NCI-H1930 (cell line): ENCODE results near the gene EPHA3.

ENCODE experiments used
- DNase-seq, 2 experiments: peaks; one replicate each; lab custom pipeline; 2025; lab: John Stamatoyannopoulos, UW

Gene EPHA3

GRCh38 chr3:89447243-89447642 lies 339.8 kb downstream of the EPHA3 start:
- DNase-seq, result no peak

- DNase-seq, result no peak
Measured at GRCh38 chr3:89449086-89449485, 341.7 kb downstream of the EPHA3 start.

- no peak for DNase-seq
Measured at GRCh38 chr3:89452066-89452465, 344.6 kb downstream of the EPHA3 start.

- DNase-seq, result no peak
Measured at GRCh38 chr3:89455240-89455639, 347.8 kb downstream of the EPHA3 start.

GRCh38 chr3:89467898-89468363 lies 360.5 kb downstream of the EPHA3 start:
- DNase-seq, result no peak

GRCh38 chr3:89472101-89472500 lies 364.7 kb downstream of the EPHA3 start:
- no peak for DNase-seq

- no peak for DNase-seq
Measured at GRCh38 chr3:89474333-89475130, 367.1 kb downstream of the EPHA3 start.

- DNase-seq, result no peak
Measured at GRCh38 chr3:89488800-89489580, 381.6 kb downstream of the EPHA3 start.

- no peak for DNase-seq
Measured at GRCh38 chr3:89490129-89490528, 382.7 kb downstream of the EPHA3 start.

- no peak for DNase-seq
Measured at GRCh38 chr3:89494734-89495133, 387.3 kb downstream of the EPHA3 start.

- DNase-seq, result no peak
Measured at GRCh38 chr3:89503891-89504391, 396.5 kb downstream of the EPHA3 start.

GRCh38 chr3:89504432-89504831 lies 397.0 kb downstream of the EPHA3 start:
- DNase-seq, result no peak

GRCh38 chr3:89506462-89507103 lies 399.2 kb downstream of the EPHA3 start:
- DNase-seq, result no peak

GRCh38 chr3:89521328-89521727 lies 413.9 kb downstream of the EPHA3 start:
- no peak for DNase-seq

- no peak for DNase-seq
Measured at GRCh38 chr3:89522155-89522554, 414.7 kb downstream of the EPHA3 start.

GRCh38 chr3:89525609-89526008 lies 418.2 kb downstream of the EPHA3 start:
- DNase-seq, result no peak

GRCh38 chr3:89527736-89528305 lies 420.4 kb downstream of the EPHA3 start:
- no peak for DNase-seq
